ENCODE results near the gene NACA.

DNA sequence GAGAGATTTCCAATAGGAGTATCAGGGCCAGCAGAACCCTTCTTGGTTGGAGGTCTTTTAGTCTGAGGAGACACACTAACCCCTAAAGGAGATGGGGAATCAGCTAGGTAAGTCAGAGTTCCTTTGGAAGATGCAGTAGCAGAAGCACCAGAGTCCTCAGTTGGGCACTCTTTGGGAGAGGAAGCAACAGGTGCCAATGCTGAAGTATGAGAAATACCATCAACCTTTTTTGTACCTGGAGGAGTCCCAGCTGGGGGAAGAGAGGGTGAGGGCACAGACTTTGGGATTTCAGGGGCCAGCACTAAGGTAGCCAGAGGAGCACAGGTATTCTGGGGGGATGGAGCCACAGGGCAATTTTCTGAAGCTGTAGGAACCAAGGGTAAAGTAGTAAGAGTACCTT is 6.0 kb downstream of the NACA start:
- TF ChIP-seq, protein P1, sequence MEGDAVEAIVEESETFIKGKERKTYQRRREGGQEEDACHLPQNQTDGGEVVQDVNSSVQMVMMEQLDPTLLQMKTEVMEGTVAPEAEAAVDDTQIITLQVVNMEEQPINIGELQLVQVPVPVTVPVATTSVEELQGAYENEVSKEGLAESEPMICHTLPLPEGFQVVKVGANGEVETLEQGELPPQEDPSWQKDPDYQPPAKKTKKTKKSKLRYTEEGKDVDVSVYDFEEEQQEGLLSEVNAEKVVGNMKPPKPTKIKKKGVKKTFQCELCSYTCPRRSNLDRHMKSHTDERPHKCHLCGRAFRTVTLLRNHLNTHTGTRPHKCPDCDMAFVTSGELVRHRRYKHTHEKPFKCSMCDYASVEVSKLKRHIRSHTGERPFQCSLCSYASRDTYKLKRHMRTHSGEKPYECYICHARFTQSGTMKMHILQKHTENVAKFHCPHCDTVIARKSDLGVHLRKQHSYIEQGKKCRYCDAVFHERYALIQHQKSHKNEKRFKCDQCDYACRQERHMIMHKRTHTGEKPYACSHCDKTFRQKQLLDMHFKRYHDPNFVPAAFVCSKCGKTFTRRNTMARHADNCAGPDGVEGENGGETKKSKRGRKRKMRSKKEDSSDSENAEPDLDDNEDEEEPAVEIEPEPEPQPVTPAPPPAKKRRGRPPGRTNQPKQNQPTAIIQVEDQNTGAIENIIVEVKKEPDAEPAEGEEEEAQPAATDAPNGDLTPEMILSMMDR (IDR thresholded peaks at IDR 0.05), result no peak
- no peak for TF ChIP-seq EP300 (IDR thresholded peaks at IDR 0.05; ENCODE audit: borderline replicate concordance in 1 of 2, low read depth in 1 of 2, low read length in 1 of 2)
- no peak for TF ChIP-seq RFX5 (IDR thresholded peaks at IDR 0.05; ENCODE audit: low read length)
- no peak for TF ChIP-seq TAF1 (IDR thresholded peaks at IDR 0.05; ENCODE audit: borderline replicate concordance, low read depth, low read length)
- no peak for TF ChIP-seq NFIC (IDR thresholded peaks at IDR 0.05; ENCODE audit: borderline replicate concordance)
- TF ChIP-seq, protein P2, sequence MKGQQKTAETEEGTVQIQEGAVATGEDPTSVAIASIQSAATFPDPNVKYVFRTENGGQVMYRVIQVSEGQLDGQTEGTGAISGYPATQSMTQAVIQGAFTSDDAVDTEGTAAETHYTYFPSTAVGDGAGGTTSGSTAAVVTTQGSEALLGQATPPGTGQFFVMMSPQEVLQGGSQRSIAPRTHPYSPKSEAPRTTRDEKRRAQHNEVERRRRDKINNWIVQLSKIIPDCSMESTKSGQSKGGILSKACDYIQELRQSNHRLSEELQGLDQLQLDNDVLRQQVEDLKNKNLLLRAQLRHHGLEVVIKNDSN (IDR thresholded peaks at IDR 0.05; ENCODE audit: borderline replicate concordance, low read depth), result no peak
